ENCODE results near the gene PPP6R3.
"Not testable (repeated sequence)": the region's sequence is repeated elsewhere in the genome, so short reads cannot be mapped to it uniquely, and the experiment has no call there.

PPP6R3 gene

GRCh38 chr11:68429661-68430060 is 30.9 kb upstream of the PPP6R3 start:
- Mint-ChIP-seq H3K36me3 (ENCODE audit: low read depth) (peaks cover 17% of the 10 kb centered on the region), H3K4me1 (ENCODE audit: low read depth) (no peaks in the 10 kb centered on the region), H3K4me3 (no peak overlapping the region), H3K27me3 (ENCODE audit: low read depth) (no peaks in the 10 kb centered on the region), H3K27ac (no peak overlapping the region), H3K9me3 (peaks cover 20% of the 10 kb centered on the region)
- no peak for DNase-seq (ENCODE audit: low spot score)

GRCh38 chr11:68430384-68430783 is 30.2 kb upstream of the PPP6R3 start:
- Mint-ChIP-seq H3K27me3 (ENCODE audit: low read depth) (no peaks in the 10 kb centered on the region), H3K4me1 (ENCODE audit: low read depth) (no peaks in the 10 kb centered on the region), H3K36me3 (ENCODE audit: low read depth) (peaks cover 17% of the 10 kb centered on the region), H3K9me3 (peaks cover 20% of the 10 kb centered on the region), H3K4me3 (no peak overlapping the region), H3K27ac (no peak overlapping the region)
- no peak for DNase-seq (ENCODE audit: low spot score)

GRCh38 chr11:68430801-68431200 is 29.8 kb upstream of the PPP6R3 start:
- peaks cover 20% of the 10 kb centered on the region for H3K9me3 Mint-ChIP-seq
- no peaks in the 10 kb centered on the region for H3K4me1 Mint-ChIP-seq (ENCODE audit: low read depth)

GRCh38 chr11:68431984-68432645 is 28.4 kb upstream of the PPP6R3 start:
- H3K27me3 Mint-ChIP-seq (ENCODE audit: low read depth), result no peaks in the 10 kb centered on the region
- H3K9me3 Mint-ChIP-seq, result peaks cover 20% of the 10 kb centered on the region
- H3K27ac Mint-ChIP-seq, result no peak overlapping the region
- H3K4me1 Mint-ChIP-seq (ENCODE audit: low read depth), result no peaks in the 10 kb centered on the region
- peaks cover 17% of the 10 kb centered on the region for H3K36me3 Mint-ChIP-seq (ENCODE audit: low read depth)
- no peak overlapping the region for H3K4me3 Mint-ChIP-seq
- DNase-seq (ENCODE audit: low spot score), result no peak

More at GRCh38 chr11:68430801-68431200, 29.8 kb upstream of the PPP6R3 start:
- DNase-seq (ENCODE audit: low spot score), result no peak
- no peak overlapping the region for H3K27ac Mint-ChIP-seq
- peaks cover 17% of the 10 kb centered on the region for H3K36me3 Mint-ChIP-seq (ENCODE audit: low read depth)
- H3K27me3 Mint-ChIP-seq (ENCODE audit: low read depth), result no peaks in the 10 kb centered on the region
- no peak overlapping the region for H3K4me3 Mint-ChIP-seq

- DNase-seq (ENCODE audit: low spot score), result no peak
- Mint-ChIP-seq H3K27me3 (ENCODE audit: low read depth) (no peaks in the 10 kb centered on the region), H3K36me3 (ENCODE audit: low read depth) (peaks cover 17% of the 10 kb centered on the region), H3K27ac (no peak overlapping the region), H3K4me1 (ENCODE audit: low read depth) (peaks cover 4% of the 10 kb centered on the region), H3K9me3 (peaks cover 20% of the 10 kb centered on the region), H3K4me3 (no peak overlapping the region)
Measured at GRCh38 chr11:68432874-68433273, 27.7 kb upstream of the PPP6R3 start.

GRCh38 chr11:68433541-68433940 is 27.0 kb upstream of the PPP6R3 start:
- H3K36me3 Mint-ChIP-seq (ENCODE audit: low read depth), result peaks cover 15% of the 10 kb centered on the region
- no peak for DNase-seq (ENCODE audit: low spot score)

GRCh38 chr11:68434159-68434558 is 26.4 kb upstream of the PPP6R3 start:
- Mint-ChIP-seq H3K9me3 (peaks cover 14% of the 10 kb centered on the region), H3K36me3 (ENCODE audit: low read depth) (peaks cover 13% of the 10 kb centered on the region)
- H3K27me3 Mint-ChIP-seq (ENCODE audit: low read depth); H3K27ac Mint-ChIP-seq; H3K4me3 Mint-ChIP-seq; DNase-seq (ENCODE audit: low spot score); H3K4me1 Mint-ChIP-seq (ENCODE audit: low read depth): not testable (repeated sequence)

More at GRCh38 chr11:68433541-68433940, 27.0 kb upstream of the PPP6R3 start:
- peaks cover 17% of the 10 kb centered on the region for H3K9me3 Mint-ChIP-seq
- H3K27me3 Mint-ChIP-seq (ENCODE audit: low read depth), result no peaks in the 10 kb centered on the region
- H3K4me1 Mint-ChIP-seq (ENCODE audit: low read depth), result peaks cover 4% of the 10 kb centered on the region
- no peak overlapping the region for H3K27ac Mint-ChIP-seq
- no peak overlapping the region for H3K4me3 Mint-ChIP-seq

GRCh38 chr11:68436162-68436888 is 24.2 kb upstream of the PPP6R3 start:
- H3K4me1 Mint-ChIP-seq (ENCODE audit: low read depth), result peaks cover 4% of the 10 kb centered on the region
- H3K36me3 Mint-ChIP-seq (ENCODE audit: low read depth), result no peaks in the 10 kb centered on the region
- no peak overlapping the region for H3K4me3 Mint-ChIP-seq
- H3K9me3 Mint-ChIP-seq, result no peaks in the 10 kb centered on the region
- DNase-seq (ENCODE audit: low spot score), result no peak
- H3K27me3 Mint-ChIP-seq (ENCODE audit: low read depth), result no peaks in the 10 kb centered on the region
- H3K27ac Mint-ChIP-seq, result no peak overlapping the region

- H3K4me3 Mint-ChIP-seq, result no peak overlapping the region
- peaks cover 4% of the 10 kb centered on the region for H3K4me1 Mint-ChIP-seq (ENCODE audit: low read depth)
- H3K9me3 Mint-ChIP-seq, result no peaks in the 10 kb centered on the region
- H3K36me3 Mint-ChIP-seq (ENCODE audit: low read depth), result no peaks in the 10 kb centered on the region
- no peaks in the 10 kb centered on the region for H3K27me3 Mint-ChIP-seq (ENCODE audit: low read depth)
- no peak overlapping the region for H3K27ac Mint-ChIP-seq
- DNase-seq (ENCODE audit: low spot score), result no peak
Measured at GRCh38 chr11:68436985-68437926, 23.3 kb upstream of the PPP6R3 start.

- no peaks in the 10 kb centered on the region for H3K36me3 Mint-ChIP-seq (ENCODE audit: low read depth)
- no peaks in the 10 kb centered on the region for H3K27me3 Mint-ChIP-seq (ENCODE audit: low read depth)
- DNase-seq (ENCODE audit: low spot score), result no peak
- H3K4me1 Mint-ChIP-seq (ENCODE audit: low read depth), result peaks cover 4% of the 10 kb centered on the region
- no peak overlapping the region for H3K27ac Mint-ChIP-seq
- no peaks in the 10 kb centered on the region for H3K9me3 Mint-ChIP-seq
- no peak overlapping the region for H3K4me3 Mint-ChIP-seq
Measured at GRCh38 chr11:68437927-68438657, 22.5 kb upstream of the PPP6R3 start.

DNA sequence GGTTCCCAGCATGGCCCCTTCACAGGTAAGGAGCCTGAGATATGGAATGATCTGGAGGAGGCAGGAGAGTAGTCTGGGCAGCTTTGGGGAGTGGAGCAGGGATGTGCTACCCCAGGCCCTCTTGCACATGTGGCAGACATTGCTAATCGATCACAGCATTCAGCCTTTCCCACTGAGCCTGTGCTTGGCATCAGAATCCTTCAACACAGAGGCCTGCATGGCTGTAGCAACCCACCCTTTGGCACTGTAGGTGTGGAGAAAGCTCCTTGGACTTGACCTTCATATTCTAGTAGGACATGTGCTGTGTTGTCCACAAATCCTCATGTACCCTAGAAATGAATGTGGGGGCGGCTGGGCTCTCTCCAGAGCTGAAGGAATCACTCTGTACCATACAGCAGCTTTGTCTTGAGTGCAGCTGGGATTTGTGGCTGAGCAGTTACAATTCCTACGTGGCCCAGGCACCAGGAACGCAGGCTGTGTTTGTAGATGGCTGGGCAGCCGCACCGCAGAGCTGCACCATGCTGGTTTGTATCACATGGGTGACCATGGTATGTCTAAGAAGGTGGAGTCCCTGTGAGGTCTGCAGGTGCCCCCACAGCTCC is 21.8 kb upstream of the PPP6R3 start:
- no peak overlapping the region for H3K4me3 Mint-ChIP-seq
- no peaks in the 10 kb centered on the region for H3K27me3 Mint-ChIP-seq (ENCODE audit: low read depth)
- no peak for DNase-seq (ENCODE audit: low spot score)
- no peaks in the 10 kb centered on the region for H3K36me3 Mint-ChIP-seq (ENCODE audit: low read depth)
- no peak overlapping the region for H3K27ac Mint-ChIP-seq
- no peaks in the 10 kb centered on the region for H3K9me3 Mint-ChIP-seq
- H3K4me1 Mint-ChIP-seq (ENCODE audit: low read depth), result peaks cover 4% of the 10 kb centered on the region

- Mint-ChIP-seq H3K4me1 (ENCODE audit: low read depth) (peaks cover 4% of the 10 kb centered on the region), H3K27me3 (ENCODE audit: low read depth) (no peaks in the 10 kb centered on the region), H3K27ac (no peak overlapping the region), H3K9me3 (no peaks in the 10 kb centered on the region), H3K36me3 (ENCODE audit: low read depth) (no peaks in the 10 kb centered on the region), H3K4me3 (no peak overlapping the region)
- DNase-seq (ENCODE audit: low spot score), result no peak
Measured at GRCh38 chr11:68439355-68440065, 21.0 kb upstream of the PPP6R3 start.

- H3K27ac Mint-ChIP-seq, result no peak overlapping the region
- no peak for DNase-seq (ENCODE audit: low spot score)
- H3K4me1 Mint-ChIP-seq (ENCODE audit: low read depth), result peaks cover 4% of the 10 kb centered on the region
- H3K9me3 Mint-ChIP-seq, result no peaks in the 10 kb centered on the region
- no peaks in the 10 kb centered on the region for H3K27me3 Mint-ChIP-seq (ENCODE audit: low read depth)
- H3K36me3 Mint-ChIP-seq (ENCODE audit: low read depth), result no peaks in the 10 kb centered on the region
- no peak overlapping the region for H3K4me3 Mint-ChIP-seq
Measured at GRCh38 chr11:68440224-68440623, 20.3 kb upstream of the PPP6R3 start.

All from T-helper 2 cell treated with Interferon-gamma antibody and Interleukin-4, amounts not matched to agents 5 μg/mL and 100 μg/mL, for 36 hours (primary cell).